ENCODE measurements around the gene CFAP157. TPM values are rescaled to one million over a fixed set of nuclear protein-coding genes. Genes with fewer than 3 reads are reported as not detected.

The CFAP157 gene
- polyA plus RNA-seq, 3 donors = 4.0 to 9.8 (median 5.2) TPM

GRCh38 chr9:127710204-127710783 lies 3.5 kb downstream of the CFAP157 start:
- no peak for DNase-seq (ENCODE audit: extremely low read depth in 1 of 11, low read depth in 9 of 11, low spot score in 4 of 11)

GRCh38 chr9:127711226-127711701 lies 4.5 kb downstream of the CFAP157 start:
- DNase-seq (ENCODE audit: extremely low read depth in 1 of 11, low read depth in 9 of 11, low spot score in 4 of 11) = no peak

GRCh38 chr9:127711831-127712274 lies 5.1 kb downstream of the CFAP157 start:
- DNase-seq (ENCODE audit: extremely low read depth in 1 of 11, low read depth in 9 of 11, low spot score in 4 of 11) = no peak

GRCh38 chr9:127712371-127712770 lies 5.6 kb downstream of the CFAP157 start:
- no peak for DNase-seq (ENCODE audit: extremely low read depth in 1 of 11, low read depth in 9 of 11, low spot score in 4 of 11)

- no peak for DNase-seq (ENCODE audit: extremely low read depth in 1 of 11, low read depth in 9 of 11, low spot score in 4 of 11)
Measured at GRCh38 chr9:127712867-127713266, 6.1 kb downstream of the CFAP157 start.

- no peak for DNase-seq (ENCODE audit: extremely low read depth in 1 of 11, low read depth in 9 of 11, low spot score in 4 of 11)
Measured at GRCh38 chr9:127714020-127714750, 7.4 kb downstream of the CFAP157 start.

GRCh38 chr9:127714951-127715469 lies 8.2 kb downstream of the CFAP157 start:
- no peak for DNase-seq (ENCODE audit: extremely low read depth in 1 of 11, low read depth in 9 of 11, low spot score in 4 of 11)

GRCh38 chr9:127715470-127716337 lies 8.9 kb downstream of the CFAP157 start, which contains the start of the genes PTRH1 and TTC16:
TSS of gene PTRH1 (minus strand) at chr9:127715663. CDS start at chr9:127715639, 24 bp downstream.
TSS of gene TTC16 (plus strand) at chr9:127716079. CDS start at chr9:127716146, 67 bp downstream.
- peak; percentile 83 to 96 (median 94) for DNase-seq (ENCODE audit: extremely low read depth in 1 of 11, low read depth in 9 of 11, low spot score in 4 of 11)

GRCh38 chr9:127716412-127716811 lies 9.6 kb downstream of the CFAP157 start:
- DNase-seq (ENCODE audit: extremely low read depth in 1 of 11, low read depth in 9 of 11, low spot score in 4 of 11) = no peak

- no peak for DNase-seq (ENCODE audit: extremely low read depth in 1 of 11, low read depth in 9 of 11, low spot score in 4 of 11)
Measured at GRCh38 chr9:127717766-127718165, 11.0 kb downstream of the CFAP157 start.

- no peak for DNase-seq (ENCODE audit: extremely low read depth in 1 of 11, low read depth in 9 of 11, low spot score in 4 of 11)
Measured at GRCh38 chr9:127720031-127720864, 13.5 kb downstream of the CFAP157 start.

GRCh38 chr9:127720865-127721227 lies 14.1 kb downstream of the CFAP157 start:
- no peak for DNase-seq (ENCODE audit: extremely low read depth in 1 of 11, low read depth in 9 of 11, low spot score in 4 of 11)

- DNase-seq (ENCODE audit: extremely low read depth in 1 of 11, low read depth in 9 of 11, low spot score in 4 of 11) = no peak
Measured at GRCh38 chr9:127721391-127721821, 14.6 kb downstream of the CFAP157 start.

- no peak for DNase-seq (ENCODE audit: extremely low read depth in 1 of 11, low read depth in 9 of 11, low spot score in 4 of 11)
Measured at GRCh38 chr9:127722055-127722745, 15.4 kb downstream of the CFAP157 start.

GRCh38 chr9:127723013-127723412 lies 16.2 kb downstream of the CFAP157 start:
- no peak for DNase-seq (ENCODE audit: extremely low read depth in 1 of 11, low read depth in 9 of 11, low spot score in 4 of 11)

GRCh38 chr9:127723444-127723843 lies 16.7 kb downstream of the CFAP157 start:
- DNase-seq (ENCODE audit: extremely low read depth in 1 of 11, low read depth in 9 of 11, low spot score in 4 of 11) = no peak

GRCh38 chr9:127724012-127724411 lies 17.2 kb downstream of the CFAP157 start:
- no peak for DNase-seq (ENCODE audit: extremely low read depth in 1 of 11, low read depth in 9 of 11, low spot score in 4 of 11)

GRCh38 chr9:127726871-127727270 lies 20.1 kb downstream of the CFAP157 start:
- no peak for DNase-seq (ENCODE audit: extremely low read depth in 1 of 11, low read depth in 9 of 11, low spot score in 4 of 11)
